Lower lobe of right lung (tissue), 2 donors: ENCODE measurements around the gene TRMT1. TPM values are rescaled to one million over a fixed set of nuclear protein-coding genes. Genes with fewer than 3 reads are reported as not detected.
A peak's percentile ranks its signal among the peaks of the same experiment; 100 is the strongest.
"Not testable (repeated sequence)": the region's sequence is repeated elsewhere in the genome, so short reads cannot be mapped to it uniquely, and the experiment has no call there.

Source experiments
- ATAC-seq, 2 donors: fragments of 200-7000 bp; cut with Tn5 transposase; one replicate each; pipeline ENCODE4 v1.9.1; 2020 to 2022; ENCODE audit warnings: mild to moderate bottlenecking in 2 of 2, moderate library complexity in 2 of 2
- DNase-seq: peaks from one replicate; pipeline ENCODE4 v3.0.0-alpha.2; 2020
- H3K27ac ChIP-seq: fragments of 200-600 bp; one replicate; pipeline ENCODE4 v1.8.0; 2022
- H3K27me3 ChIP-seq: fragments of 200-600 bp; one replicate; pipeline ENCODE4 v1.8.0; 2022; ENCODE audit warnings: low read depth
- H3K36me3 ChIP-seq: fragments of 200-600 bp; one replicate; pipeline ENCODE4 v1.8.0; 2022; ENCODE audit warnings: mild to moderate bottlenecking
- H3K4me1 ChIP-seq: fragments of 200-600 bp; one replicate; pipeline ENCODE4 v1.8.0; 2022
- H3K4me3 ChIP-seq: fragments of 200-600 bp; one replicate; pipeline ENCODE4 v1.8.0; 2022; ENCODE audit warnings: mild to moderate bottlenecking
- H3K9me3 ChIP-seq: fragments of 200-600 bp; one replicate; pipeline ENCODE4 v1.8.0; 2022
- CTCF ChIP-seq: fragments of 200-600 bp; IDR thresholded peaks from one replicate; pipeline ENCODE4 v1.8.0; 2022; ENCODE audit warnings: antibody characterized with exemption, mild to moderate bottlenecking
- intact Hi-C: fragments of 100-400 bp; cut with DNase I; formaldehyde crosslinking; loops from one replicate; pipeline ENCODE4 v1.11.0; 2022
- long read RNA-seq: library from polyadenylated mRNA; unstranded; transcript quantifications from one replicate; pipeline ENCODE4 v2.0.0, GENCODE V29; 2021
- total RNA-seq: library from RNA; stranded (reverse); fragmentation: NEBNext Ultra II Directional; extraction: Animal tissue kit (Norgen Biotek cat#: 25700); gene quantifications from one replicate; pipeline ENCODE4 v1.2.1, GENCODE V29; 2021
- donor health status: DM: no; HTN: yes; CAD: no; lungs with severe emphysema.

TRMT1 gene
- 29.3 TPM for total RNA-seq
- long read RNA-seq, transcript TRMT1-202 (17 exons, 2,142 nt) = major isoform, 17 of 48 reads
- long read RNA-seq, partial matches to known transcripts = 9 of 48 reads
- long read RNA-seq, other reads (novel, unspliced or antisense) = 21 of 48 reads

DNA sequence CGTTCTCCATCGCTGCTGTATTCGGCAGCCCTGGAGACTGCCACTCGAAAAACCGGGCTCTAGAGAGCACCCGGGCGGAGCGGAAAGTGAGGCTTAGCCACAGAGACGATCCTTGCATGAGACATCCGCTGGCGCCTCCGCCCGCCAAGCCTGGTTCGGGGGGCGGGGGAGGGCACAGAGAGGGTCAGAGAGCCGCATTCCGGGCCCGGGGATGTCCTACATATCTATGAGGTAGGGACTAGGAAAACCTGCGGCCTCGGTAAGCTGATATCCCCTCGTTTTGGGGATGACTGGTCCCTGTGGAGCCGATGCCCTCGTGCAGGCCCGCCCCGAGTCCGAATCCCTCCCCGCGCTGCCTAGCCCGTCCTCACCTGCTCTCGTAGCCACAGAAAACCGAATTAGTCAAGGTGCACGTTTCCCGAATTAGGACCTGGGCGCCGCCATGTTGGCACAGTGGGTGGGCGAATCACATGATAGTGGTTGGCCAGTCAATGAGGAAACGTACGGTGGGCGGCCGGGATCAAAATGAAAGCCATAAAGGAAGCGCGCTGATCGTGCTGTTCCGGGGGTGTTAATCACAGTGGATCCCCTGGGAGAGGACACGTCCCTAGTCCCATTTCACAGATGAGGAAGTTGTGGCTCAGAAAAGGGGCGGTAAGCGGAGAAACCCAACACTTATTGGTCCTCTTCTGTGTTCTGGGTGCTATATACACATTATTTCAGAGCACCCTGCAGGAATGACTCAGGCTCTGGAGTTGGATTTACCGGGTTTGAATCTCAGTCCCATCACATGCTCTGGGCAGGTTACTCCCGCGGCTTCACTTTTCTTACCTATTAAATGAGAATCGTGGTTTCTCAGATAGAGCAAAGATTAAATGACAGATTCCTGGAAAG lies at the start of gene TRMT1:
Gene TRMT1 (minus strand): TSS at position 459 of the 894 bp plus-strand sequence. CDS start 341 bp downstream, at position 118.
- peaks cover 23% of the 10 kb centered on the region for H3K36me3 ChIP-seq

DNA sequence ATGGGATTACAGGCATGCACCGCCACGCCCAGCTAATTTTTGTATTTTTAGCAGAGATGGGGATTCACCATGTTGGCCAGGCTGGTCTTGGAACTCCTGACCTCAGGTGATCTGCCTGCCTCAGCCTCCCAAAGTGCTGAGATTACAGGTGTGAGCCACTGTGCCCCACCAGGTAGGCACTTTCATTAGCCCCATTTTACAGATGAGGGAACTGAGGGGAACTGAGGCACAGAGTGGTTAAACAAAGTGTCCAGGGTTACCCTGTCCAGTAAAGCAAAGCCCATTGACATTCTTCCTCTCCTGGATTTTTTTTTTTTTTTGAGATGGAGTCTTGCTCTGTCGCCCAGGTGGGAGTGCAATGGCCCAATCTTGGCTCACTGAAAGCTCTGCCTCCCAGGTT lies 49.6 kb upstream of the TRMT1 start:
- intact Hi-C loops, DNase-seq, H3K4me3 ChIP-seq, ATAC-seq, H3K27me3 ChIP-seq, H3K9me3 ChIP-seq, H3K36me3 ChIP-seq: not testable (repeated sequence)
- Histone ChIP-seq H3K4me1 (peaks cover 75% of the 10 kb centered on the region), H3K27ac (peak overlapping the region; percentile 88)

More for the DNA sequence above, at the start of gene TRMT1:
- Histone ChIP-seq H3K9me3 (no peaks in the 10 kb centered on the region), H3K4me3 (peak within 1 kb of the TSS; percentile 84), H3K4me1 (peaks cover 39% of the 10 kb centered on the region), H3K27me3 (no peaks in the 10 kb centered on the region), H3K27ac (peak within 1 kb of the TSS; percentile 71)
- ATAC-seq (peak; percentile 87 to 89), DNase-seq (peak; percentile 96)
- TF ChIP-seq CTCF = no peak
- intact Hi-C loops = no loop called here

DNA sequence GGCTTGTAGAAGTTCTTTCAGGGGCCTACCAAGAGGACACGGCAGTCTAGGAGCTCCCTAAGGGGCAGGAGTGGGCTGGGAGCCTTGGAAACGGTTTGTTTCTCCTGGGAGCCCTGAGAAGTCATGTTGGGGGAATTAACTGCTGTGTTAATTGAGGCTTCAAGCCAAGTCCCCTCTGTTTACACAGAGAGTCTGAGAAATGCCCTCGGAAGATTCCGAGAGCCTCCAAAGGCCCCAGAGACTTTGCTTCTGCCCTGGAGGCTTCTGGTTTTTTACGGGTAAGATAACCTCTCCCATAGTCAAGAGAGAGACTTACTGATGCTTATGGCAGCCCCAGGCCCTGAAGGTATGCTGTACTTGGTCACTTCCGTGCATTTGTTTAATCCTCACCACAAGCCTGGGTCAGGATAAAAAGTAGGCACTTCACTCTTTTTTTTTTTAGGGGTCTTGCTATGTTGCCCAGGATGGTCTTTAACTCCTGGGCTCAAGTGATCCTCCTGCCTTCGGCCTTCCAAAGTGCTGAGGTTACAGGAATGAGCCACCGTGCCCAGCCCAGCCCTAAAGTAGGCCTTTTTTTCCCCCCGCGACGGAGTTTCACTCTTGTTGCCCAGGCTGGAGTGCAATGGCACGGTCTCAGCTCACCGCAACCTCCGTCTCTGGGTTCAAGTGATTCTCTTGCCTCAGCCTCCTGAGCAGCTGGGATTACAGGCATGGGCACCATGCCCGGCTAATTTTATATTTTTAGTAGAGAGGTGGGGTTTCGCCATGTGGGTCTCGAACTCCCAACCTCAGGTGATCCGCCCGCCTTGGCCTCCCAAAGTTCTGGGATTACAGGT lies 48.8 kb upstream of the TRMT1 start:
- no peaks in the 10 kb centered on the region for H3K36me3 ChIP-seq
- H3K4me1 ChIP-seq = peaks cover 78% of the 10 kb centered on the region
- peak overlapping the region; percentile 88 for H3K27ac ChIP-seq
- no peaks in the 10 kb centered on the region for H3K27me3 ChIP-seq
- no peak overlapping the region for H3K4me3 ChIP-seq
- intact Hi-C loops = no loop called here
- DNase-seq (no peak), ATAC-seq (no peak)
- no peak for TF ChIP-seq CTCF
- no peaks in the 10 kb centered on the region for H3K9me3 ChIP-seq

DNA sequence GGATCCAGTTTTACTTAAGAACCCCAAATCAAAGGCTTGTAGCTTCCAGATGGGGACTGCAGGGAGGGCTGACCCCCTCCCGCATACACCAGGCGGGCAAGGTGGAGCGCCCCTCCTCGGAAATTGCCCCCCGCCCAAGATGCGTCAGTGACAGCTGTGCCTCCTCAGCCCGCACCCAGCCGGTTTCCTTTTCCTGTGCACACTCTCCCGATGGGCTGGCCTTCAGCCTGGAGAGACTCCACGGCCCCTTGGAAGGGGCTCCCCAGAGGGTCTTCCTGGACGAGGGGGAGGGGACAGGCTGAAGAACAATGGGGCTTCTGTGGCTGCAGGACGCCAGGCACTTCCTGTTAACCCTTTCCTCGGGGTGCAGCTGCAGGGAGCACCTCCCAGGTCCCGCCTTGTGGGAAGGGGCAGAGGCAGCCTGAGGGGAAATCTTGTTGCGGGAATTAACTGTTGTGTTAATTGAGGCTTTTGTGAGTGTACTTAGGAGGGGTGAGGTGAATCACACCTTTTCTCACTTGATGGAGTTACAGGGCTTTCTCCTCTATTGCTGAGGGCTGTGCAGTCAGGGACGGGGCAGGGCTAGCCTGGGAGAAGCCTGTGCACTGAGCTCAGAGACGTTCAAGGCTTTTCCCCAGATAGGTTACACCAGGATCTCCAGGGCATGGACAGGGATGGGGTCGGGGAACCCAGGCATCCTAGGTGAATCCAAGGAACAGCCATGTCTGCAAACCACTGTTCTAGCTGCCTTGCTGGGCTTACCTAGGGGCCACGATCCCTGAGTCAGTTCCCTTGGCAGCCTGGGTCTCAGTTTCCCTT lies 48.0 kb upstream of the TRMT1 start:
- no peaks in the 10 kb centered on the region for H3K36me3 ChIP-seq
- H3K4me1 ChIP-seq = peaks cover 78% of the 10 kb centered on the region
- no peaks in the 10 kb centered on the region for H3K27me3 ChIP-seq
- H3K9me3 ChIP-seq = no peaks in the 10 kb centered on the region
- peak overlapping the region; percentile 88 for H3K27ac ChIP-seq
- DNase-seq (peak; percentile 69), ATAC-seq (peak in 1 of 2 donors; percentile 4)
- no peak for TF ChIP-seq CTCF
- H3K4me3 ChIP-seq = peak overlapping the region; percentile 55
- intact Hi-C loops = no loop called here

- no peak for TF ChIP-seq CTCF
- peak; percentile 77 for DNase-seq
- Histone ChIP-seq H3K9me3 (no peaks in the 10 kb centered on the region), H3K36me3 (no peaks in the 10 kb centered on the region), H3K27me3 (no peaks in the 10 kb centered on the region), H3K4me3 (peak overlapping the region; percentile 55), H3K27ac (peak overlapping the region; percentile 88), H3K4me1 (peaks cover 74% of the 10 kb centered on the region)
- peak; percentile 26 to 51 for ATAC-seq
- intact Hi-C loops = no loop called here
Observed at GRCh38 chr19:13163609-13164342, 47.2 kb upstream of the TRMT1 start.
